HG03571 (cell line): Measurements from ENCODE around the gene PTPRD.

Experiments
- ATAC-seq: cut with Tn5 transposase; IDR thresholded peaks from one replicate; pipeline ENCODE4 v1.9.1; 2021; ENCODE audit not compliant: unreplicated experiment

Gene PTPRD

DNA sequence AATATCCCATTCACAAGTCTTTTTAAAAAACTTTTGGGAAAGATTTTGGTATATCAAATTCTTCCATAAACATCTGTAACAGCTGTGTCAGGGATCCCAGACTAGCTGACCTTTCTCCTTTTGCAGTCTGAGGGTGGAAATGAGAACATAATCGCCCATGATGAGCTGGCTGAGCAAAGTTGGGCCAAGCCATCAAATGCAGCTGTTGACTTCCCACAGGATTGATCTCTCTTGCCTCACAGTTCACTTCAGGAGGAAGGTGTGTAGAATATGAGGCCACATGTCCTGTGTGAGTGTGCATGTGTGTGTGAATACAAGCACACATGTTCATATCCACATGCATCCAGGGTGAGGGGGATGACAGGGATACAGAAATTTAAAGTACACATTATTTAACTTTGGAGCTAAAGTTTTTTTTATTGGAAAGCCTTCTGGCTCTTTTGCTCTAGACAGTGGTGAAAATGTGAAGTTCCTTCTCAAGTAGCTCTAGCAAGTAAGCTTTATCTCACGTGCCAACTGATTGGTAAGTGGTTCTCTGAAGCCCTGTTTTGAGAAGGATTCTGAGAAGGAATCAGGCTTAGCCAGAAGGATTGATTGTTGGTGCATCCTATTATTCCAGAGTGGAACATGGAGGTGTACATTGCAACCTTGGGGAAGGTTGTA, 2344.5 kb downstream of the PTPRD start:
- no peak for ATAC-seq

DNA sequence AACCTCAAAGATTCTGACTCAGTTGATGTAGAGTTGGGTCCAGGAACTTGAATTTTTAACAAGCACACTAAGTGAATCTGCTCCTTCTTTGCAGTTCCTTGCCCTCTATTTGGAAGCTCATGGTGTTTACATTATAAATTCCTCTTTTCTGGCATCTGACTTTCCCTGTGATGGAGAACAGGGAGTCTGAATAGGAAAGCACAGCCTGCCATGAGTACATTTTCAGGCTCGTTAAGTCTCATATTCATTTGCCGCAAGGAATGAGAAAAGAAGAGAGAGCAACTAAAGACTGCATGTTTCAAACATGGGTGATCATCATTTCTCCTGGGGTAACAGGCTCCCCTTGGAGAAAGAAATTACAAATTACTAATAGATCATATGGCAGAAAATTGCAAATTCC, 2345.2 kb downstream of the PTPRD start:
- ATAC-seq = no peak

DNA sequence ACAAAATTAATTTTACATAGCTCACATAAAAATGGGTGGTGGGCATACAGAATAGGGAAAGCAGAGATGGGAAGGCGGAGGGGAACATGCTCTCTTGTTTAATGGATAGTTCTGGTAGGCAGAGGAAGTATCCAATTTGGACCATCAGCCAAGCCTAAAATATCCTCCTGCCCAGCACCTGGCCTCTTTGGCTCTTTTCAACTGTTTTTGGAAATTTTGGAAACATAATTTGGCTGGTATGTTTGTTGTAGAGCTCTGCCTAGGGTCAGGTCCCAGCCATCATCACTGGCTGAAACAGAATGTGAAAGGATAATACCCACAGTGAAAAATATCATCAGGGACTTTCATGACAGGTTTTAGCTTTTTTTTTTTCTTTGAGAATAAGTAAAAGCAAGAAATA, 2345.9 kb downstream of the PTPRD start:
- no peak for ATAC-seq

DNA sequence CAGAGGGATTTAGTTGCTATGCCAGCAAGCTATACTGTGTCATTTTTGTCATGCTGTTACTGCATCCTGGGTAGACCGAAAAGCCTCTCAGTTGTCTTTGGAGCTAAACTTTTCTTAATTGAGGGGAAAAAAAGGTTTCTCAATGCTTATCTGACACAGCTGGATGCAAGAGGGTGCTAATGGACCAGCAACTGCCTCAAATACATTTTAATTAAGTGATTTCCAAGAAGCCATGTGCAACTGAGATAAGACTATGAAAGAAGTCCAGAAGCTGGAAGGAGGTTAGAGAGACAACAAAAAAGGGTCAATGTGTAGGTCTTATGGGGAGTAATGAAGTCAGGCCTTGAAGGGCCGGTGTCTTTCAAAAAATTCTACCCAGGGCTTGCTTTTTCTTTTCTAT, 2347.5 kb downstream of the PTPRD start:
- ATAC-seq = no peak
